Stomach (tissue), 4 donors: ENCODE measurements around the gene AKAP6.

Experiments used
- CTCF ChIP-seq, 7 experiments: fragments of 450-650 bp in 4 of 7; fragments of 200-600 bp in 3 of 7; sonication (generic) in 3 of 7; IDR thresholded peaks; one replicate each; pipeline ENCODE4 v1.5.1; 2016 to 2019; ENCODE audit warnings: antibody characterized with exemption in 7 of 7, control low read depth in 2 of 7, mild to moderate bottlenecking in 1 of 7
- EP300 ChIP-seq: sonication (generic); formaldehyde crosslinking; IDR thresholded peaks from one replicate; pipeline ENCODE4 v1.6.1; 2017; ENCODE audit warnings: antibody characterized with exemption
- POLR2A ChIP-seq, 4 donors: fragments of 450-650 bp; IDR thresholded peaks; one replicate each; pipeline ENCODE4 v1.6.1; 2016; ENCODE audit warnings: antibody characterized with exemption in 4 of 4, control low read depth in 2 of 4, mild to moderate bottlenecking in 1 of 4, moderate library complexity in 1 of 4
- POLR2AphosphoS5 ChIP-seq, 3 donors: sonication (generic); formaldehyde crosslinking; IDR thresholded peaks; one replicate each; pipeline ENCODE4 v1.6.1; 2016; ENCODE audit warnings: antibody characterized with exemption in 3 of 3

GRCh38 chr14:32808644-32809043 lies 479.5 kb downstream of the AKAP6 start:
- TF ChIP-seq EP300: no peak
- no peak for TF ChIP-seq CTCF (IDR thresholded peaks at IDR 0.05)
- no peak for TF ChIP-seq POLR2AphosphoS5 (IDR thresholded peaks at IDR 0.05)
- no peak for TF ChIP-seq POLR2A (IDR thresholded peaks at IDR 0.05)
